Endothelial cell (in vitro differentiated cells): ENCODE data around the gene EFNA5. TPM values are rescaled to one million over a fixed set of nuclear protein-coding genes. Genes with fewer than 3 reads are reported as not detected.

Experiments used
- DNase-seq: peaks from one replicate; pipeline ENCODE4 v3.0.0; 2021; ENCODE audit warnings: low spot score
- H3K27ac Mint-ChIP-seq: one replicate; pipeline ENCODE4 v1.8.0; 2021; ENCODE audit warnings: mixed read lengths, inconsistent platforms; ENCODE audit not compliant: unreplicated experiment
- H3K27me3 Mint-ChIP-seq: one replicate; pipeline ENCODE4 v1.8.0; 2021; ENCODE audit warnings: mild to moderate bottlenecking, moderate library complexity, mixed read lengths, inconsistent platforms; ENCODE audit not compliant: unreplicated experiment
- H3K36me3 Mint-ChIP-seq: one replicate; pipeline ENCODE4 v1.8.0; 2021; ENCODE audit warnings: mild to moderate bottlenecking, low read depth, mixed read lengths, inconsistent platforms; ENCODE audit not compliant: unreplicated experiment
- H3K4me1 Mint-ChIP-seq: one replicate; pipeline ENCODE4 v1.8.0; 2021; ENCODE audit warnings: mild to moderate bottlenecking, mixed read lengths, inconsistent platforms; ENCODE audit not compliant: unreplicated experiment
- H3K4me3 Mint-ChIP-seq: one replicate; pipeline ENCODE4 v1.8.0; 2021; ENCODE audit warnings: mild to moderate bottlenecking, mixed read lengths, inconsistent platforms; ENCODE audit not compliant: unreplicated experiment
- H3K9me3 Mint-ChIP-seq: one replicate; pipeline ENCODE4 v1.8.0; 2021; ENCODE audit warnings: mixed read lengths, inconsistent platforms; ENCODE audit not compliant: unreplicated experiment
- total RNA-seq: library from RNA; stranded (reverse); fragmentation: NEBNext Ultra II Directional; extraction: Animal tissue kit (Norgen Biotek cat#: 25700); gene quantifications from one replicate; pipeline ENCODE4 v1.2.1, GENCODE V29; 2021; ENCODE audit not compliant: unreplicated experiment
- TF ChIP-seq, protein P1 (sequence below): fragments of 200-600 bp; sonication (generic); IDR thresholded peaks from one replicate; pipeline ENCODE4 v1.5.0; 2021; ENCODE audit warnings: antibody characterized with exemption; ENCODE audit not compliant: unreplicated experiment

EFNA5 gene
- total RNA-seq, 1 donor from 2014 or later, result 8.8 TPM

DNA sequence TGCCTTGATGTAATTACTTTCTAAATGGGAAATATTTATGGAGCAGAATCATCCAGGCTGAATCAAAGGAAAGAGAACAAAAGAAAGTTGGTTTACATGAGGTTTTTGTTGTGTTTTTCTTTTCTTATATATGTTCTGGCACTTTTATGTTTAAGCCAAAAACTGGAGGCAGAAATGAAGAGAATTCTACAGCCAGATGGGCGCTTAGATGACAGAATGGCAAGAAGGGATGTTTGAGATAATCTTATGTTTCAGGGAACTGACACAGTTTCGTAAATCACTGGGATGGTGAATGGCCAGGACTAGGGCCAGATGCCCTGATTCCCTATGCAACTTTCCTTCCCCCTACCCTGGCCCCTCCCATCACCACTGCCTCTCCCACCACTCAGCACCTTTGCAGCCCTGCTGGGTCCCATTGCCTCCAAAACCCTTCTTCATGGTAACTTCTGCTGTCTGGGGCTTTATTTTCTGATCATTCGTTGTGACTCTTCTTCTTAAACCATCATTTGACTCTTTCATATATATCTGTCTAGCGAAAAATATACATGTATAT lies 111.8 kb downstream of the EFNA5 start:
- Mint-ChIP-seq H3K36me3 (no peaks in the 10 kb centered on the region), H3K27ac (no peak overlapping the region), H3K4me1 (no peaks in the 10 kb centered on the region), H3K4me3 (no peak overlapping the region), H3K27me3 (peaks cover 3% of the 10 kb centered on the region), H3K9me3 (no peaks in the 10 kb centered on the region)
- DNase-seq, result no peak
- TF ChIP-seq, protein P1, sequence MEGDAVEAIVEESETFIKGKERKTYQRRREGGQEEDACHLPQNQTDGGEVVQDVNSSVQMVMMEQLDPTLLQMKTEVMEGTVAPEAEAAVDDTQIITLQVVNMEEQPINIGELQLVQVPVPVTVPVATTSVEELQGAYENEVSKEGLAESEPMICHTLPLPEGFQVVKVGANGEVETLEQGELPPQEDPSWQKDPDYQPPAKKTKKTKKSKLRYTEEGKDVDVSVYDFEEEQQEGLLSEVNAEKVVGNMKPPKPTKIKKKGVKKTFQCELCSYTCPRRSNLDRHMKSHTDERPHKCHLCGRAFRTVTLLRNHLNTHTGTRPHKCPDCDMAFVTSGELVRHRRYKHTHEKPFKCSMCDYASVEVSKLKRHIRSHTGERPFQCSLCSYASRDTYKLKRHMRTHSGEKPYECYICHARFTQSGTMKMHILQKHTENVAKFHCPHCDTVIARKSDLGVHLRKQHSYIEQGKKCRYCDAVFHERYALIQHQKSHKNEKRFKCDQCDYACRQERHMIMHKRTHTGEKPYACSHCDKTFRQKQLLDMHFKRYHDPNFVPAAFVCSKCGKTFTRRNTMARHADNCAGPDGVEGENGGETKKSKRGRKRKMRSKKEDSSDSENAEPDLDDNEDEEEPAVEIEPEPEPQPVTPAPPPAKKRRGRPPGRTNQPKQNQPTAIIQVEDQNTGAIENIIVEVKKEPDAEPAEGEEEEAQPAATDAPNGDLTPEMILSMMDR, result no peak

DNA sequence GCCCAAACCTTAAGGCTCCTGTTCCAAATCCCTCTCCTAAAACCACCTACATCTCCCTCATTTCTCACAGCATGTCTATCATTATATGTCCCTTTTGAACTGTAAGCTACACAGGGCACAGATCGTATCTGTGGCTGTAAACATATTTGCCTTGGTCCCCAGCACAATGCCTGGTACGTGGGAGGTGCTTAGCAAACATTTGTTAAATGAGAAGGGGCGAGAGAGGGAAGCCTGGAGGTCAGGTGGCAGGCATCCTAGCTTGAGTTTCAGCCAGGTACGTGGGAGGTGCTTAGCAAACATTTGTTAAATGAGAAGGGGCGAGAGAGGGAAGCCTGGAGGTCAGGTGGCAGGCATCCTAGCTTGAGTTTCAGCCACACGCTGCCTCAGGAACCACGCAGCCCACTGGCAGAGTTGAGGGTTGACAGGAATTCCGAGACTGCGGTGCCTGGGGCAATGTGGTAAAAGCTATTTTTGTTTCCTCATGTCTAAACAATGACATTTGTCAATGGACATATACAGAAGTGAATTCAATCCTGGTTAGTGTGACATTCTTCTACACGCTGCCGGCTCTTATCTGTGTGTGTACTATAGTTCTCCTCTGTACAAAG lies 113.6 kb downstream of the EFNA5 start:
- Mint-ChIP-seq H3K27me3 (peaks cover 3% of the 10 kb centered on the region), H3K4me1 (no peaks in the 10 kb centered on the region), H3K9me3 (no peaks in the 10 kb centered on the region), H3K36me3 (no peaks in the 10 kb centered on the region), H3K27ac (no peak overlapping the region), H3K4me3 (no peak overlapping the region)
- TF ChIP-seq, protein P1, result no peak
- DNase-seq, result no peak

DNA sequence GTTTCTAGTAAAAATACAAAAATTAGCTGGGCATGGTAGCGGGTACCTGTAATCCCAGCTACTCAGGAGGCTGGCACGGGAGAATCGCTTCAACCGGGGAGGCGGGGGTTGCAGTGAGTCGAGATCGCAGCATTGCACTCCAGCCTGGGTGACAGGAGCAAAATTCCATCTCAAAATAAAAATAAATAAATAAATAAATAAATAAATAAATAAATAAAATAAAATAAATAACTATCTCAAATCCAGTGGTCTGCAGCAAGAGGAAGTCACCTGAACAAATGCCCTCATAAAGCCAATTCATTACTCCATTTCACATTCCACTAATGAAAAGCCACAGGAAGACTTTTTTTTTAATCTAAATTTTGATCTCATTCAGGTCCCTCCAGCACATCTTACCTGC lies 114.2 kb downstream of the EFNA5 start:
- DNase-seq, result no peak
- Mint-ChIP-seq H3K9me3 (no peaks in the 10 kb centered on the region), H3K27ac (no peak overlapping the region), H3K36me3 (no peaks in the 10 kb centered on the region), H3K27me3 (peaks cover 3% of the 10 kb centered on the region), H3K4me1 (no peaks in the 10 kb centered on the region), H3K4me3 (no peak overlapping the region)
- TF ChIP-seq, protein P1, result no peak

DNA sequence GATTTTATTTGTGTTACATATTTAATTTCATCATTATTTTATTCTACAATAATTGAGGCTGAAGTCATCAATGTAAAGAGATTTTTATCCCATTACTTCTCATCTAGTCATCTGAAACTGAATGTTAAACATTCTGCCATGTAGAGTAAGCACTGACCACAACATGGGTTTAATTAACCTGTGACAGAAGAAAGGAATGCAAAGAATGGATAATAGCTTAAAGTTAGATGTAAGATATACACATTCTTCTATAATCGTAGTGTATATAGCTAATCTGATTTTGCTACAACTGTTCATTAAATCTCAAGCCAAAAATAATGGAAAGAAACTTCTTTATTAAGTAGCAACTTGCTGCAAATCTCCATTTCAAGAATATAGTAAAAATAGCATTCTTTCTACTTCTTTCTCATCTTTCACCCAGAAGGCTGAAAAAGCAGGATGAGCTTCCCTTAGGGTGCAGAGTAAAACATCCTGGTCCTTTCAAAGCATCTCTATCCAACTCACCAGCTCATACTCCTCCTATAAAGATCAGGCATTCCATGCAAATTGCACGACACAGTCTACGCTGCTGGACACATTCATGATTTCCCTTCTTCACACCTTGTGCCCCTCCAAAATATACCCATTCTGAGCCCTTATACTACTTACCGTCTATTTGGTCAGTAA lies 115.2 kb downstream of the EFNA5 start:
- H3K4me1 Mint-ChIP-seq, result no peaks in the 10 kb centered on the region
- no peaks in the 10 kb centered on the region for H3K9me3 Mint-ChIP-seq
- H3K27me3 Mint-ChIP-seq, result peaks cover 3% of the 10 kb centered on the region
- no peaks in the 10 kb centered on the region for H3K36me3 Mint-ChIP-seq
- no peak for DNase-seq
- TF ChIP-seq, protein P1, result no peak
- H3K4me3 Mint-ChIP-seq, result no peak overlapping the region
- H3K27ac Mint-ChIP-seq, result no peak overlapping the region
